ENCODE data around the gene CYTH2.

DNA sequence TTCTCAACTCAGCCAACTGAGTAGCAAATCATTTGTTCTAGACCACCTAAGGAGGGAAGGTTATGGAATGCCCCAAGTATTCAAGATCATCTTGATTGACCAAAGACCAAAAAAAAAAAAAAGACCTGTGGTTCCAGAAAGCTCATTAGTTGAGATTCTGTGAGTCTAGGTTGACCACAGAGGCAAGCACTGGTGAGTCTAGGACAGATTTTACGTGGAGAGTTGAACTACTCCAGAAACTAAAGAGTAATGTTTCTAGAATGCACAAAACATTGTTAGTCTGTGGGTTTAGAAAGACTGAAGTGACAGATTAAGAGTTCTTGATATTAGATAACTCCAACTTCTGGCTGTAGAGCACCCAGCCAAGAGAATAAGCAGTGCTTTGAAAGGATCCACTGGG lies 4.0 kb upstream of the CYTH2 start:
- TF ChIP-seq CTCF (IDR thresholded peaks at IDR 0.05; ENCODE audit: poor library complexity, severe bottlenecking) (no peak), EZH2 (IDR thresholded peaks at IDR 0.05; ENCODE audit: borderline replicate concordance, insufficient read depth, low read length, poor library complexity, severe bottlenecking) (no peak), EP300 (conservative IDR thresholded peaks at IDR 0.05; ENCODE audit: poor library complexity, severe bottlenecking) (no peak), MXI1 (conservative IDR thresholded peaks at IDR 0.05; ENCODE audit: poor library complexity, severe bottlenecking) (no peak), RAD21 (conservative IDR thresholded peaks at IDR 0.05) (no peak), POLR2AphosphoS5 (IDR thresholded peaks at IDR 0.05) (no peak), TAF1 (IDR thresholded peaks at IDR 0.05; ENCODE audit: low read depth) (no peak), SMC3 (conservative IDR thresholded peaks at IDR 0.05; ENCODE audit: poor library complexity) (no peak)
- TF ChIP-seq, protein P1, sequence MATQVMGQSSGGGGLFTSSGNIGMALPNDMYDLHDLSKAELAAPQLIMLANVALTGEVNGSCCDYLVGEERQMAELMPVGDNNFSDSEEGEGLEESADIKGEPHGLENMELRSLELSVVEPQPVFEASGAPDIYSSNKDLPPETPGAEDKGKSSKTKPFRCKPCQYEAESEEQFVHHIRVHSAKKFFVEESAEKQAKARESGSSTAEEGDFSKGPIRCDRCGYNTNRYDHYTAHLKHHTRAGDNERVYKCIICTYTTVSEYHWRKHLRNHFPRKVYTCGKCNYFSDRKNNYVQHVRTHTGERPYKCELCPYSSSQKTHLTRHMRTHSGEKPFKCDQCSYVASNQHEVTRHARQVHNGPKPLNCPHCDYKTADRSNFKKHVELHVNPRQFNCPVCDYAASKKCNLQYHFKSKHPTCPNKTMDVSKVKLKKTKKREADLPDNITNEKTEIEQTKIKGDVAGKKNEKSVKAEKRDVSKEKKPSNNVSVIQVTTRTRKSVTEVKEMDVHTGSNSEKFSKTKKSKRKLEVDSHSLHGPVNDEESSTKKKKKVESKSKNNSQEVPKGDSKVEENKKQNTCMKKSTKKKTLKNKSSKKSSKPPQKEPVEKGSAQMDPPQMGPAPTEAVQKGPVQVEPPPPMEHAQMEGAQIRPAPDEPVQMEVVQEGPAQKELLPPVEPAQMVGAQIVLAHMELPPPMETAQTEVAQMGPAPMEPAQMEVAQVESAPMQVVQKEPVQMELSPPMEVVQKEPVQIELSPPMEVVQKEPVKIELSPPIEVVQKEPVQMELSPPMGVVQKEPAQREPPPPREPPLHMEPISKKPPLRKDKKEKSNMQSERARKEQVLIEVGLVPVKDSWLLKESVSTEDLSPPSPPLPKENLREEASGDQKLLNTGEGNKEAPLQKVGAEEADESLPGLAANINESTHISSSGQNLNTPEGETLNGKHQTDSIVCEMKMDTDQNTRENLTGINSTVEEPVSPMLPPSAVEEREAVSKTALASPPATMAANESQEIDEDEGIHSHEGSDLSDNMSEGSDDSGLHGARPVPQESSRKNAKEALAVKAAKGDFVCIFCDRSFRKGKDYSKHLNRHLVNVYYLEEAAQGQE (IDR thresholded peaks at IDR 0.05; ENCODE audit: borderline replicate concordance) = no peak
